Stimulated activated naive CD8-positive, alpha-beta T cell treated with anti-CD3 and anti-CD28 coated beads, Interleukin-15, Interleukin-2, amounts not matched to agents 100 ng/mL and 50 ng/mL, for 24 hours (primary cell): Measurements from ENCODE around the gene SCG2.

Source experiments
- H3K27ac Mint-ChIP-seq: one replicate; pipeline ENCODE4 v1.8.0; 2021; ENCODE audit warnings: mild to moderate bottlenecking, mixed read lengths
- H3K27me3 Mint-ChIP-seq: one replicate; pipeline ENCODE4 v1.8.0; 2021; ENCODE audit warnings: mixed read lengths
- H3K36me3 Mint-ChIP-seq: one replicate; pipeline ENCODE4 v1.8.0; 2021; ENCODE audit warnings: low read depth, mixed read lengths
- H3K4me1 Mint-ChIP-seq: one replicate; pipeline ENCODE4 v1.8.0; 2021; ENCODE audit warnings: low read depth, mixed read lengths
- H3K4me3 Mint-ChIP-seq: one replicate; pipeline ENCODE4 v1.8.0; 2021; ENCODE audit warnings: mild to moderate bottlenecking, mixed read lengths
- H3K9me3 Mint-ChIP-seq: one replicate; pipeline ENCODE4 v1.8.0; 2021; ENCODE audit warnings: mixed read lengths

Gene SCG2, protein sequence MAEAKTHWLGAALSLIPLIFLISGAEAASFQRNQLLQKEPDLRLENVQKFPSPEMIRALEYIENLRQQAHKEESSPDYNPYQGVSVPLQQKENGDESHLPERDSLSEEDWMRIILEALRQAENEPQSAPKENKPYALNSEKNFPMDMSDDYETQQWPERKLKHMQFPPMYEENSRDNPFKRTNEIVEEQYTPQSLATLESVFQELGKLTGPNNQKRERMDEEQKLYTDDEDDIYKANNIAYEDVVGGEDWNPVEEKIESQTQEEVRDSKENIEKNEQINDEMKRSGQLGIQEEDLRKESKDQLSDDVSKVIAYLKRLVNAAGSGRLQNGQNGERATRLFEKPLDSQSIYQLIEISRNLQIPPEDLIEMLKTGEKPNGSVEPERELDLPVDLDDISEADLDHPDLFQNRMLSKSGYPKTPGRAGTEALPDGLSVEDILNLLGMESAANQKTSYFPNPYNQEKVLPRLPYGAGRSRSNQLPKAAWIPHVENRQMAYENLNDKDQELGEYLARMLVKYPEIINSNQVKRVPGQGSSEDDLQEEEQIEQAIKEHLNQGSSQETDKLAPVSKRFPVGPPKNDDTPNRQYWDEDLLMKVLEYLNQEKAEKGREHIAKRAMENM

GRCh38 chr2:223601932-223602666 lies at the start of gene SCG2:
Gene SCG2 (minus strand): TSS chr2:223602361. CDS start chr2:223599282, 3,079 bp downstream.
- Mint-ChIP-seq H3K4me1 (no peaks in the 10 kb centered on the region), H3K27me3 (peaks cover 21% of the 10 kb centered on the region), H3K36me3 (no peaks in the 10 kb centered on the region), H3K27ac (no peak within 1 kb of the TSS), H3K4me3 (no peak within 1 kb of the TSS), H3K9me3 (peaks cover 4% of the 10 kb centered on the region)

DNA sequence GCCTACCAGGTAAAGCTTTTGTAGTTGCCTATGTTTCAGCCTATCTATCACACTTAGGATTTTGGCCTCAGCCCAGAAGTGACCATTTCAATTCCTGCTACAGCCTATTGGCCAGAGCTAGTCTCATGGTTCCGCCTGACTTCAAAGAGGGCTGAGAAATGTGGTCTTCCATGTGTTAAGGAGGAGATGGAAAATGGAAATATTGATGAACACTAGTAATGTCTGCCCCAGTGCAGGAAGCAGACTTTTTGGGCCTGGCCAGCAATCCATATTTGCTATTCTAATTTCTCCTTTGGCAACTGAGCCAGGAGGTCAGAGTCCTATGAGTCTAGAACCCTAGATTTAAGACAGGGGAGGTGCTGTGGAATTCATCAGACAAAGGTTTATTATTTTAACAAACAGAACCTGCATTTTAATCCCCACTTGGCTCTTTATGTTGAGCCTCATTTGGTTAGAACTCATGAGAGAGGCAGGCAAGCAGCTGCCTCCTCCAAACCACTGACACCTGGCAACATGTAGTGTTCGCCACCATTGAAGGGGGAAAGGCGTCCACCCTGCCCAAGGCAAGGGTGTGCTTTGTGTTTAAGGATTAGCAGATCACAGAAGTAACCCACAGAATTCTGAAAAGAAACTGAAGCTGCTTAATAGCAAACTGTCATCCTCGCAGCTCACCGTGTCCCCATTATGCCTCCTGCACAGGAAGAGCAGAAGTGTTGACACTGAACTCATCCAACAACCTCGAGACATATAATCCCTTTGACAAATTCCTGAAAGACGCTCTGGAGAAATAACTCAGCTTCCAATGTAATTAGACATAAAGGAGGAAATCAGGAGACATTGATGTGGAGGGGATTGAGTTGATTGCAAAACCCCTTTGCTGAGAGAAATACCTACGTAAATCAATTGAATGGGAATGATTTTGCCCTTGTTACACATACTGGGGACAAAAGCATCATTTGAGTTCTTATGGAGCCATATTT lies 47.7 kb upstream of the SCG2 start:
- H3K36me3 Mint-ChIP-seq, result no peaks in the 10 kb centered on the region
- H3K9me3 Mint-ChIP-seq, result no peaks in the 10 kb centered on the region
- peaks cover 10% of the 10 kb centered on the region for H3K27me3 Mint-ChIP-seq
- no peak overlapping the region for H3K4me3 Mint-ChIP-seq
- H3K27ac Mint-ChIP-seq, result no peak overlapping the region
- no peaks in the 10 kb centered on the region for H3K4me1 Mint-ChIP-seq

DNA sequence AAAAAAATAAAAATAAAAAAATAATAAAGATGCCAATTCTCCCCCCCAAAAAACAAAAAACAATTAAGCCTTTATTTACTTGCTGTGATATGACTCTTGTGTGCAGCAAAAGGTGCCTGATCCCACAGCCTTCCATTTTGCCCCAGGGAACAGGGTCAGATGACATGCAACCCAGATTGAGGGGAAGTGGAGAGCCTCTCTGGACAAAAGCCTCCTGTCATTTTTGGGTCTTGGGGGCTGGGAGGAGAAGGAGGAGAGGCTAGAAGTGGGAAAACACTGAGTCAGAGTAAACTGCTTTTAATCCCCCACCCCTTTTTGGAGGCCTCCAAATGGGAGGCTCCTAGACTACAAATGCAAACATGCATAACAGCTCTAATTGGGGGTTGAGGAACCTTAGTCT lies 46.6 kb upstream of the SCG2 start:
- Mint-ChIP-seq H3K27me3 (peaks cover 10% of the 10 kb centered on the region), H3K27ac (no peak overlapping the region), H3K4me1 (no peaks in the 10 kb centered on the region), H3K36me3 (no peaks in the 10 kb centered on the region), H3K9me3 (no peaks in the 10 kb centered on the region), H3K4me3 (no peak overlapping the region)

DNA sequence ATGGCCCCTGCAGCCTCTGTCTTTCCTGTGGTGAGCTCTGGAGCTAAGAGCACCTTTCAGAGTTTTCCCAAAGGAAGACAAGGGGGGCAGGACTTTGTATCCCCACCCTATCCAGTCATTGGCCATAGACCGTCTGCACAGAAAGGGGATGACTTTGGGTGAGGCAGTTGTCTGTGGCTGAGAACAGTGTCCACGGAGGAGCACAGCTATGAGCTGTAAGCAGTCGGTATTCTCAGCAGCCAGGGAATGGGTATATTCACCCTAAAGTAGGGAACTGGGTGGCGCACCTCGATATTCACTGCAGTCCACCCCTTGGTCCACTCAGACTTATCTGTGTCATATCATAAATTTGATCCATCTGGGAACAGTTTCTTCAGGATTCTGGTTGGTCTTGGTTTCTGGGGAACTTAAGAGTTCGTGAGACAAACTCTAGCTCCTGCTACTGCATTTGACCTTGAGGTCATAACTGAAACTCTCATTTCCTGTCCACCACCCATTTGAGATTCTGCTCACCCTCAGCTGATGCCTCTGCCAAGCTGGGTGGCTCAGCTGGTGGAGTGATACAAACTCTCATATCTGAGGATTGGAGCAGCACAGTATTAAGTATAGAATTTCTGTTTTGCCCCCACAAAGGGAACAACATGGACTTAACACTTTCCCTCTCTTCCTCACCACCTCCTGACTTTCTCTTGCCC lies 45.2 kb upstream of the SCG2 start:
- Mint-ChIP-seq H3K27ac (no peak overlapping the region), H3K27me3 (peaks cover 7% of the 10 kb centered on the region), H3K9me3 (no peaks in the 10 kb centered on the region), H3K36me3 (no peaks in the 10 kb centered on the region), H3K4me1 (no peaks in the 10 kb centered on the region), H3K4me3 (no peak overlapping the region)

GRCh38 chr2:223644136-223644535 lies 42.0 kb upstream of the SCG2 start:
- no peaks in the 10 kb centered on the region for H3K36me3 Mint-ChIP-seq
- H3K4me1 Mint-ChIP-seq, result no peaks in the 10 kb centered on the region
- no peak overlapping the region for H3K27ac Mint-ChIP-seq
- peaks cover 6% of the 10 kb centered on the region for H3K27me3 Mint-ChIP-seq
- H3K9me3 Mint-ChIP-seq, result no peaks in the 10 kb centered on the region
- H3K4me3 Mint-ChIP-seq, result no peak overlapping the region

GRCh38 chr2:223643309-223643708 lies 41.1 kb upstream of the SCG2 start:
- Mint-ChIP-seq H3K36me3 (no peaks in the 10 kb centered on the region), H3K9me3 (no peaks in the 10 kb centered on the region), H3K27ac (no peak overlapping the region), H3K4me1 (no peaks in the 10 kb centered on the region), H3K27me3 (peaks cover 6% of the 10 kb centered on the region), H3K4me3 (no peak overlapping the region)

DNA sequence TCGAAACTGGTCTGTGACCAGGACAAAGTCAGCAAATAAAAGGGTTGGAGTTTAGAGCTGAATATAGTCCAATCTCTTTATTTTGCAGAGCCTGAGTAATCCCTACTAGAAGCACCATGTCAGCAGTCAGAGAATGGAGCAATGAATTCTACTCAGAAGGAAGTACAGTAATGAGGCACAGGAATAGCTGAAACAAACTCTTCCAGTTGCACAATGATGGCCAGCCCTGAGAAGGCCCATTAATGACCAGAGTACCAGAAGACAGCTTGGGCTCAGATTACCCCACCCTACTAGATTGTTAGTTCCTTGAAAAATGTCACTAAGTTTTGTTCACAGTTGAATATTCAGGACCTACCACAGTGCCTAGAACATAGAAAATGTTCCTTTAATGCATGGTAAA lies 40.3 kb upstream of the SCG2 start:
- no peaks in the 10 kb centered on the region for H3K9me3 Mint-ChIP-seq
- H3K4me1 Mint-ChIP-seq, result no peaks in the 10 kb centered on the region
- no peak overlapping the region for H3K4me3 Mint-ChIP-seq
- H3K27ac Mint-ChIP-seq, result no peak overlapping the region
- H3K27me3 Mint-ChIP-seq, result peaks cover 6% of the 10 kb centered on the region
- no peaks in the 10 kb centered on the region for H3K36me3 Mint-ChIP-seq

DNA sequence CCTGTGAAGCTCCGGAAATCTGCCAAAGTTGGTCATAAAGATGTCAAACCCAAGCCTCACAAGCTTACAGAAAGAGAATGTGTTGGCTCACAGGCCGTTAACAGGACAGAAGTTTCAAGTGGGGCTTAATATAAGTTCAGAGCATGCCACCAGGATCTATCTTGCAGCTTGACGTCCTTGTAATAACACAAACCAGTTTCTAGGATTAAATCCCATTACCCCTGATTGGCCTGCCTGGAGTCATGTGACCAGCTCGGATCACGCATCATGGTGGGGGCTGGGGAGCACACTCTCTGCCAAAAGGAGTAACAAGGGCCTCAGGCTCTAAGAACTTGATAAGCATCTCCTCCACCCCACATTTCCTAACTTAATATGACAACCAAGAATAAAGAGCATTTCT lies 38.9 kb upstream of the SCG2 start:
- Mint-ChIP-seq H3K27ac (no peak overlapping the region), H3K9me3 (no peaks in the 10 kb centered on the region)

GRCh38 chr2:223635080-223635479 lies 32.9 kb upstream of the SCG2 start:
- Mint-ChIP-seq H3K4me3 (no peak overlapping the region), H3K4me1 (no peaks in the 10 kb centered on the region), H3K27ac (no peak overlapping the region), H3K36me3 (no peaks in the 10 kb centered on the region), H3K27me3 (peaks cover 6% of the 10 kb centered on the region), H3K9me3 (peaks cover 6% of the 10 kb centered on the region)

More for the DNA sequence above, 38.9 kb upstream of the SCG2 start:
- Mint-ChIP-seq H3K4me1 (no peaks in the 10 kb centered on the region), H3K4me3 (no peak overlapping the region), H3K36me3 (no peaks in the 10 kb centered on the region), H3K27me3 (no peaks in the 10 kb centered on the region)

DNA sequence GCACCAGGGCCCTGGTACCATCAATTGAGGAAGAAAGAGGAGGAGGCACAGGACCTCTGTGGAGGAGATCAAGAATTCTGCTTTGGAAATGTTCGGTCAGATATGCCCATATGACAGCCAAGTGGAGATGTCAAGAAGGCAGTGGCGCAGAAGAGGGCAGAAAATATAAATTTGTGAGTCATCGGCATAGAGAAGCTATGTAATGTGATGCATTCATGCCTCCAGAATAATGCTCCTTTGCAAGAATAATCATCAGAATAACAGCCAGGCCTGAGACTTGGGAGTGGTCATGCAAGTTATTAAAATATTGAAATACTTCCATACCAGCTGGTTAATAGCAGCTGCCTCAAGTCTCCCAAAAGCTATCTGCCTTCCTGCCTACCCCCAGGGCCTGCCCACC lies 32.1 kb upstream of the SCG2 start:
- Mint-ChIP-seq H3K36me3 (no peaks in the 10 kb centered on the region), H3K27me3 (peaks cover 6% of the 10 kb centered on the region), H3K4me1 (no peaks in the 10 kb centered on the region), H3K9me3 (peaks cover 6% of the 10 kb centered on the region), H3K27ac (no peak overlapping the region), H3K4me3 (no peak overlapping the region)

GRCh38 chr2:223633656-223634055 lies 31.5 kb upstream of the SCG2 start:
- H3K27me3 Mint-ChIP-seq, result peaks cover 6% of the 10 kb centered on the region
- no peak overlapping the region for H3K27ac Mint-ChIP-seq
- no peak overlapping the region for H3K4me3 Mint-ChIP-seq
- peaks cover 6% of the 10 kb centered on the region for H3K9me3 Mint-ChIP-seq
- H3K36me3 Mint-ChIP-seq, result no peaks in the 10 kb centered on the region
- no peaks in the 10 kb centered on the region for H3K4me1 Mint-ChIP-seq

GRCh38 chr2:223632826-223633225 lies 30.7 kb upstream of the SCG2 start:
- no peaks in the 10 kb centered on the region for H3K36me3 Mint-ChIP-seq
- H3K9me3 Mint-ChIP-seq, result peaks cover 6% of the 10 kb centered on the region
- H3K27ac Mint-ChIP-seq, result no peak overlapping the region
- no peak overlapping the region for H3K4me3 Mint-ChIP-seq
- no peaks in the 10 kb centered on the region for H3K4me1 Mint-ChIP-seq
- H3K27me3 Mint-ChIP-seq, result peaks cover 6% of the 10 kb centered on the region

GRCh38 chr2:223626716-223627115 lies 24.6 kb upstream of the SCG2 start:
- Mint-ChIP-seq H3K9me3 (no peaks in the 10 kb centered on the region), H3K4me3 (no peak overlapping the region), H3K27ac (no peak overlapping the region), H3K36me3 (no peaks in the 10 kb centered on the region), H3K27me3 (peaks cover 6% of the 10 kb centered on the region), H3K4me1 (no peaks in the 10 kb centered on the region)

GRCh38 chr2:223625652-223626051 lies 23.5 kb upstream of the SCG2 start:
- Mint-ChIP-seq H3K27ac (no peak overlapping the region), H3K36me3 (no peaks in the 10 kb centered on the region), H3K9me3 (no peaks in the 10 kb centered on the region)

More at GRCh38 chr2:223625652-223626051, 23.5 kb upstream of the SCG2 start:
- Mint-ChIP-seq H3K27me3 (peaks cover 3% of the 10 kb centered on the region), H3K4me1 (no peaks in the 10 kb centered on the region), H3K4me3 (no peak overlapping the region)
